Stimulated activated CD4-positive, alpha-beta T cell treated with anti-CD3 and anti-CD28 coated beads, Interleukin-4, amount 100 ng/mL, for 1 hour (primary cell): ENCODE results near the gene SLC22A14.
"Not testable (repeated sequence)": the region's sequence is repeated elsewhere in the genome, so short reads cannot be mapped to it uniquely, and the experiment has no call there.

ENCODE experiments used
- DNase-seq: peaks from one replicate; pipeline ENCODE4 v3.0.0-alpha.2; 2020

The SLC22A14 gene

GRCh38 chr3:38281895-38282686 is at the start of gene SLC22A14:
Gene SLC22A14 (plus strand): TSS chr3:38282294. CDS start chr3:38306027, 23,733 bp downstream.
- no peak for DNase-seq

DNA sequence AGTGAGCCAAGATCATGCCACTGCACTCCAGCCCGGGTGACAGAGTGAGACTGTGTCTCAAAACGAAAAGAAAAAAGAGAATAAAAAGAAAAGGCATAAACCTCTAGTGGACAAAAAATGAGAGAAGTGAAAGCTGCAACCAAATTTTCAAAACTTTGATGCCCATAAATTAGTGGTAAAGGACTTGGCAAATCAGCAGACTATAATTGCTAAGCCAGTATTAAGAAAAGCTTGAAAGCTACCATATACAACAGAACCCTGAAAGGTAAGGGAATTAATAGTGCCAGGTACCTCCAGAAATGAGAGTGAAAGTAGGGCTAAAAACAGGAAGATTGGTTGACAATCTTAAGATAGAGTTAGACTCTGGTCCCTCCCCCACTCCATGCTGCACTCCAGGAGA is 49.4 kb upstream of the SLC22A14 start:
- no peak for DNase-seq

GRCh38 chr3:38235466-38235865 is 46.6 kb upstream of the SLC22A14 start:
- DNase-seq: no peak

DNA sequence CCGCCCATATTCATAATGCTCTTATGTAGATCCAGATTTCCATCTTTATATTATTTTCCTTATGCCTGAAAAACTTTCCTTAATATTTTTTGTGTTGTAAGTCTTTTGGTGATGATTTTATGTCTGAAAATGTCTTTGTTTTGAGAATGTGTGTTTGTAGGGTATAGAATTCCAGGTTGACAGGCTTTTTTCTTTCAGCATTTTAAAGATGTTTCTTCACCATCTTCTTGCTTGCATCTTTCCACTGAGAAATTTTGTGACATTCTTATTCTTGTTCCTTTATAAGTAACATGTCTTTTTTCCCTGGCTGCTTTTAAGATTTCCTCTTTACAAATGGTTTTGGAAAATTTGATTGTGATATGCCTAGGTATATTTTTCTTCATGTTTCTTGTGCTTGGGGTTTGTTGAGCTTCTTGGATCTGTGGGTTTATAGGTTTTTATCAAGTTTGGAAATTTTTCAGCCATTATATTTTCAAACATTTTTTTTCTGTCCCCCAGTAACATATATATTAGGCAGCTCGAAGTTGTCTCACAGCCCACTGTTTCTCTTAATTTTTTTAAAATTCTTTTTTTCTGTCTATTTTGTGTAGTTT is 43.6 kb upstream of the SLC22A14 start:
- no peak for DNase-seq

- not testable (repeated sequence) for DNase-seq
These were observed 39.3 kb upstream of the SLC22A14 start for GRCh38 chr3:38242812-38243211.

DNA sequence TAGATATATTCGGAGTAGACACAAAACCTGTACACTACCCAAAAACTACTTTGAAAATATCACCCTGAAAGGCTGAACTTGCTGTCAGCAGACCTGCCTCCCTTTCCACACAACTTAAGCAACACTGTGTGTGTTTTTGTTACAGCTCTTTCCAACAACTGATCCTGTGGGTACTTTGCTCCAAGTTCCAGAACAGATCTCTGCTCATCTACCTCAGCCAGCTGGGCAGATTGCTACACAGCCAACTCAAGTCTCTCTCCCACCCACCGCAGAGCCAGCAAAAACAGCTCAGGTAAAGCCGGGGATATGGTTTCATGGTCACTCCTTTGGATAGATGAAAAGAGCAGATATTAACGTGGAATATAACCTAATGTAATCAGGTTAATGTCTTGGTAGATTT is 36.2 kb upstream of the SLC22A14 start:
- no peak for DNase-seq

- no peak for DNase-seq
These were observed 34.6 kb upstream of the SLC22A14 start for GRCh38 chr3:38247366-38248035.

DNA sequence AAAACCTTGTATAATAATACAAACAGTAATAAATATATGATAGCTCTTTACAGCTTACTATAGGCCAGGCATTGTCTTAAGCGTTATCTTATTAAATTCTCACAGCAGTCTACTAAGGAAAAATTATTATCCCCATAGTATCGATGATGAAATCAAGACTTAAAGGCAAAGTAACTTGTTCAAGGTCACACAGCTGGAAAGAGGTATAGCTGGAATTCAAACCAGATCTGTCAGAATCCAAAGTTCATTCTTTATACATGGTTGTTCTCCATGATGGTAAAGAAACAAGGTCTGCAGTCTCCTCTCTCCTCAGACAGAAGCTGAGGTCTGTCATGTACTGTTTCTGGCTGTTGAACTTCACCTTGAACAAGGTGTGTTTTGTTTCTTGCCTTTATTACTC is 31.9 kb upstream of the SLC22A14 start:
- no peak for DNase-seq

DNA sequence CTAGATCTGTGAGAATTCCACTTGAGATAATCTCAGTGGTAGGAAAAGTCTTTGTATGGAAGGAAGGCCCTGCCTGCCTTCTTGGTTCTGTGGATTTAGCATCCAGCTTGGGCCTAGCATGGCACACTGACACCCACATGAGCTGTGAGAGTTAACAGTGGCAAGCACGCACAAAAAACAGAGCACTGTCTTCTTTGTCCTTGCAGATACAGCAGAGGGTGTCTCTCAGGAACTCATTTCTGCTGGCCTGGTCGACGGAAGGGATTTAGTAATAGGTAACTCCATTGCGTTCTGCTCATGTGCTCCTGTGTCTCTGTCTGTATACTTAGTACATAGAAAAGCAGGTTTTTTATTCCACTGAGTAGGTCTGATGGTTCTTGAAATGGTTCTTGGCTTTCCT is 30.9 kb upstream of the SLC22A14 start:
- no peak for DNase-seq

GRCh38 chr3:38253704-38254103 is 28.4 kb upstream of the SLC22A14 start:
- no peak for DNase-seq

DNA sequence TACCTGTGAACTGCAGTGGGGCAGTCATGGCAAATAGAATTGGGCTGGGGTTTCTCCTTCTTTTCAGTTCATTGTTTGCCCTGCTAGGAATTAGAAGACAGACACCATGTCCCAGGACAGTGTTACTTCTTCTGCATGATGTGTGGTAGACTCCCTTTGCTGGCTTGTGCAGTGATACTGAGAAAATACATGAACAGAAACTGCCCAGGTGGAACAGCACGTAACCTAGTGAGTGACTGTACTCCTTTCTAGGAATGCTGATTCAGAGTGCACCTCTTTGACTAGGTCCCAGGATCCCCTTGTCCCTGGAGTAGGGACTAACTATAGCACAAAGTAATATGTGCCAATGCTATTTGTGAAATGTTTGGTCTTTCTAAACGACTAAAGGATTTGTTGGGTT is 27.2 kb upstream of the SLC22A14 start:
- no peak for DNase-seq

DNA sequence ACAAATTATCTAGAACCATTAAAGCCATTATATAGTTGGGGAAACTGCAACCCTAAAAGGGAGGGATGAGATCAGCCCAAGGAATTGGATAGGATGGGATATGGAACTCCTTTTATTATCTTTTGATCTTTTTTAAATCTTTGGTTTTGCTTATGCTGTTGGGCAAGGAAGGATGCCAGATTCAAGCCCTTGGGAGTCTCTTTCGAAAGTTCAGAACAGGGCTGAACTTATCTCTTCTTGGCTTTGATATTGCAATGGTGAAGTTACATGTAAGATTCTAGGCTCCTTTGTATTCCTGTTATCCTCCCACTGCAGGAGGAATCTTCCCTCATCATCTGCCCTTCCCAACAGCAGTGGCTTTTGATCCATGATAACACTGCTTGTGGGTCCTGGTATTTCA is 26.5 kb upstream of the SLC22A14 start:
- DNase-seq: no peak

GRCh38 chr3:38257583-38257982 is 24.5 kb upstream of the SLC22A14 start:
- DNase-seq: no peak

- no peak for DNase-seq
These were observed 21.6 kb upstream of the SLC22A14 start for GRCh38 chr3:38260474-38260873.

DNA sequence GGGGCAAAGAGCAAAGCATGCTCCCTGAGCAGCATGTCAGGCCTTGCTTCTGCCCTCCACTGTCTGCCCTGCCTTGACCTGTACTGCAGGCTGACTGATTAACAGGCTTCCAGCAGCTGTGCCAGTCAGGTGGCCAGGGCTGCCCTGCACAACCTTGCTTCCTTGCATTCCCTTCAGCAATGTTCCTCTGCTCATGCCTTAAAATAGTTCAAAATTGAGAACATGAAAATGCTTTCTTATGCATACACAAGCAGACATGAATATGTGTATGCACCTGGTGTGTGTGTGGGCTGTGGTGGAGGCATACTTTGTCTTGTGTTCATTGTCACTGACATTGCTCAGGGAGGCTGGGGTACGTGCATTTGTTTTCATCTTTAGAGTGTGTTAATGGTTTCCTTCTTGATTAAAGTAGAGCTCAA is 17.7 kb upstream of the SLC22A14 start:
- no peak for DNase-seq

DNA sequence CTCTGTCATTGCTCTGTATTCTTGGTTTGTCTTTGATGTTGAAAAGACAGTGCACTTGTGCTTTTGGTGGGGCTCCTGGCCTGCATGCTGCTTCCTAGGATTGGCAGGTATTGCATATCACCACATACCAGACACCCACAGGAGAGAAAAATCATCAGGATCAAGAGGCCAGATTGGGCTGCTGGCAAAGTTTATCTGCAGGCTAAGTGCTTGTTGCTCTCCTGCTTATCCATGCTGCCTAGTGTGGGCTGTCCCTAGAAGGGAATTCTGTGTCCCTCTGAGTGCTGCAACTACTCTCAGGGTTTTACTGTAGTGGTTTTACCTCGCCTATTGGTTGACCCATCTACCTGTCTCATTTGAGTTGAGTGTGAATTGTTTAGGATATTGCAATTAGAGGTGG is 17.3 kb upstream of the SLC22A14 start:
- DNase-seq: no peak

GRCh38 chr3:38265604-38266307 is 16.3 kb upstream of the SLC22A14 start, which contains the start of gene SLC22A13:
Gene SLC22A13 (plus strand): TSS chr3:38265812. CDS start chr3:38265861, 49 bp downstream.
- no peak for DNase-seq

DNA sequence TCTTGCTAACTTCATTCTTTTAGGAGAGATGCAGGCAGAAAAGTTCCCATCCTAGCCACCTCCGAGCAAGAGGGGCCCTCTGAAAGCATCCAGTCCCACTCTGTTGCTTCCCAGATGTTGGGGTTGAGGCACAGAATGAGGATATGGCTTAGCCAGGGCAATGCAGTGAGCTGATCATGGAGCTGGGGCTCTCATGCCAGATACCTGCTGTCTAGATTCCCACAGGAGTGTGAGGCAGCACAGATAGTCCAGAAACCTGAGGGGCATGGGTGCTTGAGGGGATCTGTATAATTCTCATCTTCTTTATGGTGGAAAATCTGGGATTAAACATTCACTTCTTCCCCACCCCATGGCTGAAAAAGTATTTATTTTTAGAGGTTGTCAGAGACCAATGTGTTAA is 15.3 kb upstream of the SLC22A14 start:
- no peak for DNase-seq

GRCh38 chr3:38267662-38268061 is 14.4 kb upstream of the SLC22A14 start:
- no peak for DNase-seq

DNA sequence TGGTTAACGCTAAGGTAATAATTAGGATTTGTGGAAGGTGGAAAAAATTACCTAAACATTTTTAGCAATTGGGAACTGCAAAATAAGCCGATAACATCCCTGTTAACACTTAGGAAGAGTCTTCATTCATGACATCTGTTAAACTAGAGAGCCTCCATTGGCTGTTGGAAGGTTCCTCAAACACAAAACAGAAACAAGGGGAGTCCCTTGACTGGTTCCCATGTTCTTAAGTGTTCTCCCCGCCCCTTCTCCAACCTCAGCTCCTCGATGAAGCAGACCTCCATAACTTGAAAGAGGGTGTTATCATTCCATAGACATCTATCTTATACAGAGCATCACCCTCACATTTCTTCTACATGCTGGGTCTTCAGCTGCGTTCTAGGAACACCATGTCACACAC is 14.0 kb upstream of the SLC22A14 start:
- no peak for DNase-seq

DNA sequence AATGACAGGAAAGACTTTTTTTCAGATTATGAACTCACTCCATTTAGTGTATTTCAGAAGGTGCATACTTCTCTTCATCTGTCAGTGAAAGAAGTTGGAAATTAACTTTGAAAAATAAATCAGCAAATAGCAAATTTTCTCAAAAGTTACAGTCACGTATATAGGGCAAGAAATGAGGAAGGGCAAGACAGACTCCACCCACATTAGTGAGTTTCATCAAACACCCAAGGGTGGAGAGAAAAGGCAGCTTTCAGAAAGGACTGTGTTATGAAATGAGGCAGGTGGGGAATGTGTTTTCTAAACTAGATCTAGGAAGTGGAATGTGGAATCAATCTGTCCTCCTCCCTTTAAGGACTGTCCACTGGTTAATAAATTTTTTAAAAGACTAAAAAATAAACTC is 13.6 kb upstream of the SLC22A14 start:
- no peak for DNase-seq

DNA sequence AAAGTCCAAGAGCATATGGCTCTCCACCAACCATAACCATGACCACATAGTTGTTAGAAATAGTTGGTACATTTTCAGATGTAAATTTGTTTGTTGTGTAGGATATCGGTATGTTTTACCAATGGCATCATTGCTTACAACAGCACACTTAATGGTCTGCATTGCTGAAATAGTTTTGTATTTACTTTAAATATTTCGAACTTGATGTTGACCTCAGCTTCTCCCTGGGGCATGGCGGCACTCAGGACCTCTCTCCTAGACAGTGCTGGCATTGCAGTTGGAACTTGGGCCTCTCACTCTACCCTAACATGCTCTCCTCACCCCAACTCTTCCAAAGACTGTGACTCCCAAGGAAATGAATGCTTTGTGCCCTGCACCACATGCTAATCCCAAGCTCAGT is 11.5 kb upstream of the SLC22A14 start:
- DNase-seq: no peak

- no peak for DNase-seq
These were observed 10.5 kb upstream of the SLC22A14 start for GRCh38 chr3:38271553-38271952.
